Activated naive CD8-positive, alpha-beta T cell treated with anti-CD3 and anti-CD28 coated beads, Interleukin-2, amount 50 U/mL, for 16 hours (primary cell): Measurements from ENCODE around the gene ARHGEF26.

Experiments used
- DNase-seq: peaks from one replicate; pipeline ENCODE4 v3.0.0-alpha.2; 2020; ENCODE audit warnings: low read depth, low spot score

ARHGEF26 gene

GRCh38 chr3:154151969-154152368 is 30.8 kb downstream of the ARHGEF26 start:
- DNase-seq = no peak

- no peak for DNase-seq
Measured at GRCh38 chr3:154152741-154153140, 31.6 kb downstream of the ARHGEF26 start.

GRCh38 chr3:154156530-154156929 is 35.3 kb downstream of the ARHGEF26 start:
- DNase-seq = no peak

- no peak for DNase-seq
Measured at GRCh38 chr3:154161806-154162205, 40.6 kb downstream of the ARHGEF26 start.

GRCh38 chr3:154164387-154164786 is 43.2 kb downstream of the ARHGEF26 start:
- DNase-seq = no peak

GRCh38 chr3:154168998-154169795 is 48.0 kb downstream of the ARHGEF26 start:
- DNase-seq = no peak

GRCh38 chr3:154169796-154170110 is 48.6 kb downstream of the ARHGEF26 start:
- DNase-seq = no peak

GRCh38 chr3:154170300-154170699 is 49.1 kb downstream of the ARHGEF26 start:
- DNase-seq = no peak

GRCh38 chr3:154175041-154175440 is 53.9 kb downstream of the ARHGEF26 start:
- DNase-seq = no peak

- DNase-seq = no peak
Measured at GRCh38 chr3:154176036-154176435, 54.8 kb downstream of the ARHGEF26 start.

GRCh38 chr3:154177406-154177805 is 56.2 kb downstream of the ARHGEF26 start:
- DNase-seq = no peak

GRCh38 chr3:154178172-154178571 is 57.0 kb downstream of the ARHGEF26 start:
- no peak for DNase-seq

- no peak for DNase-seq
Measured at GRCh38 chr3:154180836-154181691, 59.9 kb downstream of the ARHGEF26 start.

GRCh38 chr3:154182322-154182922 is 61.2 kb downstream of the ARHGEF26 start:
- DNase-seq = no peak

GRCh38 chr3:154182975-154183374 is 61.8 kb downstream of the ARHGEF26 start:
- DNase-seq = no peak

GRCh38 chr3:154184582-154184981 is 63.4 kb downstream of the ARHGEF26 start:
- no peak for DNase-seq

- DNase-seq = no peak
Measured at GRCh38 chr3:154188437-154188836, 67.2 kb downstream of the ARHGEF26 start.

- no peak for DNase-seq
Measured at GRCh38 chr3:154188846-154189245, 67.7 kb downstream of the ARHGEF26 start.

- no peak for DNase-seq
Measured at GRCh38 chr3:154191520-154191919, 70.3 kb downstream of the ARHGEF26 start.

- no peak for DNase-seq
Measured at GRCh38 chr3:154192225-154192624, 71.0 kb downstream of the ARHGEF26 start.

- no peak for DNase-seq
Measured at GRCh38 chr3:154193000-154193615, 71.9 kb downstream of the ARHGEF26 start.

- DNase-seq = no peak
Measured at GRCh38 chr3:154194877-154195276, 73.7 kb downstream of the ARHGEF26 start.
